ENCODE data around the gene METTL5.
"Not testable (repeated sequence)": the region's sequence is repeated elsewhere in the genome, so short reads cannot be mapped to it uniquely, and the experiment has no call there.

Gene METTL5

DNA sequence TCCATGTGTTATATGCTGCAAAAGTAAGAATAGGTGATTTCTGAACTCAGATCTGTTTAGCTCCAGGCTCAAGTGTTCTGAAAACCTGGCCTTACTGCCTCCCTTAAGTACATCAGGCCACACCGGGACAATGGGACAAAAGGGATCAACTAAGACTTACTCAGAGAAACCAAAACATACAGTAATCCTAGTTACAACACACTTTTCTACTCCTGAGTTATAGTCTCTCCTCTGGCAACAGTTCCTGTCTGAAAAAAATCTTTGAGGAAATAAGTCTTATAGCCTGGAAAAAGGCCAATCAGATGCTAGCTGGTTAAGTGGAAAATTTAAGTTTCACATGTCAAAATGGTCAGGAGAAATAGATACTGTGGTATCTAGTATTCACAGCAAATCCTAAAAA, 5.6 kb downstream of the METTL5 start:
- H3K36me3 Mint-ChIP-seq (ENCODE audit: low read depth), result peaks cover 97% of the 10 kb centered on the region
- H3K4me1 Mint-ChIP-seq (ENCODE audit: low read depth), result peaks cover 63% of the 10 kb centered on the region
- H3K4me3 Mint-ChIP-seq, result no peak overlapping the region
- H3K27me3 Mint-ChIP-seq, result no peaks in the 10 kb centered on the region
- no peak for DNase-seq
- H3K9me3 Mint-ChIP-seq, result peaks cover 5% of the 10 kb centered on the region
- H3K27ac Mint-ChIP-seq, result peak overlapping the region; percentile 81

DNA sequence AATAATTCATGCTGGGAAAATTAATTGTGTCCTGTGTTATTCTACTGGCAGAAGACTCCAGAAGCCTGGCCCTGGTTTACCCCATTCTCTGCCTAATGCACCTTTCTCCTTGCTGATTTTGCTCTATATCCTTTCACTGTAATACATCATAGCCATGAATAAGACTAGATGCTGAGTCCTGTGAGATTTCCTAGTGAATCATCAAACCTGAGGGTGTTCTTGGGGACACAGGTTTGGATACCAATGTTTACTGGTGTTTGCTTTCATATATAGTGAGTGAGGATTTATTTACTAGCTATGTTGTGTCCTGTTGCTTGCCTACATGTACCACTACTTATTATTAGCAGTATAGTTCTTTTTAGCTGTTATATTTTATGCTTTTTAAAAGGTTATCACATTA, 6.5 kb downstream of the METTL5 start:
- Mint-ChIP-seq H3K4me3 (no peak overlapping the region), H3K9me3 (peaks cover 5% of the 10 kb centered on the region), H3K36me3 (ENCODE audit: low read depth) (peaks cover 98% of the 10 kb centered on the region), H3K4me1 (ENCODE audit: low read depth) (peaks cover 55% of the 10 kb centered on the region), H3K27me3 (no peaks in the 10 kb centered on the region), H3K27ac (no peak overlapping the region)
- DNase-seq, result no peak

DNA sequence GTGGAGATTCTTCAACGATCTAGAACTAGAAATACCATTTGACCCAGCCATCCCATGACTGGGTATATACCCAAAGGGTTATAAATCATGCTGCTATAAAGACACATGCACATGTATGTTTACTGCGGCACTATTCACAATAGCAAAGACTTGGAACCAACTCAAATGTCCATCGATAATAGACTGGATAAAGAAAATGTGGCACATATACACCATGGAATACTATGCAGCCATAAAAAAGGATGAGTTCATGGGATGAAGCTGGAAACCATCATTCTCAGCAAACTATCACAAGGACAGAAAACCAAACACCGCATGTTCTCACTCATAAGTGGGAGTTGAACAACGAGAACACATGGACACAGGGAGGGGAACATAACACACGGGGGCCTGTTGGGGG, 7.3 kb downstream of the METTL5 start:
- H3K27me3 Mint-ChIP-seq, H3K4me3 Mint-ChIP-seq, H3K9me3 Mint-ChIP-seq, DNase-seq: not testable (repeated sequence)
- H3K27ac Mint-ChIP-seq, result peak overlapping the region; percentile 29
- H3K36me3 Mint-ChIP-seq (ENCODE audit: low read depth), result peaks cover 98% of the 10 kb centered on the region
- peaks cover 46% of the 10 kb centered on the region for H3K4me1 Mint-ChIP-seq (ENCODE audit: low read depth)

DNA sequence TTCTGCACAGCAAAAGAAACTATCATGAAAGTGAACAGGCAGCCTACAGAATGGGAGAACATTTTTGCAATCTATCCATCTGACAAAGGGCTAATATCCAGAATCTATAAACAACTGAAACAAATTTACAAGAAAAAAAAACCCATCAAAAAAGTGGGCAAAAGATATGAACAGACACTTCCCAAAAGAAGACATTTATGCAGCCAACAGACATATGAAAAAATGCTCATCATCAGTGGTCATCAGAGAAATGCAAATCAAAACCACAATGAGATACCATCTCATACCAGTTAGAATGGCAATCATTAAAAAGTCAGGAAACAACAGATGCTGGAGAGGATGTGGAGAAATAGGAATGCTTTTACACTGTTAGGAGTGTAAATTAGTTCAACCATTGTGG, 7.7 kb downstream of the METTL5 start:
- H3K9me3 Mint-ChIP-seq, DNase-seq, H3K27me3 Mint-ChIP-seq, H3K4me3 Mint-ChIP-seq: not testable (repeated sequence)
- Mint-ChIP-seq H3K27ac (peak overlapping the region; percentile 17), H3K4me1 (ENCODE audit: low read depth) (peaks cover 43% of the 10 kb centered on the region), H3K36me3 (ENCODE audit: low read depth) (peaks cover 98% of the 10 kb centered on the region)

DNA sequence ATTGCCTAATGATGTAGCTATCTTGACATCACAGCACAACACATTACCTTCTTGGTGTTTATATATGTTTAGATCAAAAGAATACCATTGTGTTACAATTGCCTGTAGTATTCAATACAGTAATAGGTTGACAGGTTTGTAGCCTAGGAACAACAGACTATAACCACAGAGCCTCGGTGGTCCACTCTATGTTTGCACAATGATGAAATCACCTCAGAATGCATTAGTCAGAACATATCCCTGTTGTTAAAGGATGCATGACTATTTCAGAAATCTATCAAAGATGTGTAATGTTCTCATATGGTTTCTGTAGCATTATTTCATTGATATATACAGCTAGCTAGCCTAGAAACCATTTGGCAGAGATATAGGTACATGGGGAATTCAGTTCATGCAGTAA, 8.9 kb downstream of the METTL5 start:
- H3K9me3 Mint-ChIP-seq, result peaks cover 5% of the 10 kb centered on the region
- no peak overlapping the region for H3K4me3 Mint-ChIP-seq
- H3K27ac Mint-ChIP-seq, result peak overlapping the region; percentile 68
- H3K27me3 Mint-ChIP-seq, result no peaks in the 10 kb centered on the region
- DNase-seq, result no peak
- peaks cover 97% of the 10 kb centered on the region for H3K36me3 Mint-ChIP-seq (ENCODE audit: low read depth)
- peaks cover 35% of the 10 kb centered on the region for H3K4me1 Mint-ChIP-seq (ENCODE audit: low read depth)

DNA sequence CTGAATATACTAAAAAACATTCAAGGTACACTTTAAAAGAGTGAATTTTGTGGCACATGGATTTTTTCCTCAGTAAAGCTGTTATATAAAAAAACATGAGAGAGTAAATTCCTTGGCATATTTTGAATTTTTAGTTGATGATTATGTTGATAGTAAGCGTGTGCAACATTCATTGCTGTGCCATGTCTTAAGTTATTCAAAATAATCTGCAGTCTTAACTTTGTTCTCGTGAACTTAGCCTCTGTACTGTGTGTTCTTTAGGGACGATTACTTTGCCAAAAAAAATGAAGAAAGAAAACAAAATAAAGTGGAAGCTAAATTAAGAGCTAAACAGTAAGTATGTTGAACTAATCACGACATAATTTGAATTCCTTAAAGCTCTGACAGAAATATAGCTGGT, 16.5 kb downstream of the METTL5 start:
- no peaks in the 10 kb centered on the region for H3K27me3 Mint-ChIP-seq
- no peak overlapping the region for H3K4me3 Mint-ChIP-seq
- H3K9me3 Mint-ChIP-seq, result no peaks in the 10 kb centered on the region
- H3K36me3 Mint-ChIP-seq (ENCODE audit: low read depth), result peaks cover 88% of the 10 kb centered on the region
- H3K4me1 Mint-ChIP-seq (ENCODE audit: low read depth), result peaks cover 4% of the 10 kb centered on the region
- H3K27ac Mint-ChIP-seq, result peak overlapping the region; percentile 52
- DNase-seq, result no peak

DNA sequence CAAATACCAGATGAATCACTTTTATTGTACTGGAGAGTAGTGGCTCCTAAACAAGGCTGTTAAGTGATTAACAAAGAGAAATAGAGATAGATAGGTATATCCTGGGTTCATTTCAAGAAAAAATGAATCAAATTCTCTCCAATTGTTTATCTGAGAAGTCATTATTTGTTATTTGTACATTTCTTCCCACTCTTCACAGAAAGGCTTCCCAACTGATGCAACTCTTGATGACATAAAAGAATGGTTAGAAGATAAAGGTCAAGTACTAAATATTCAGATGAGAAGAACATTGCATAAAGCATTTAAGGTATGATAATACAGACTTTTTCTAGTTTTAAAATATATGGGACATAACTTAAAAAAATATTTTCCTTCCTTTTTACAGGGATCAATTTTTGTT, 18.1 kb downstream of the METTL5 start:
- Mint-ChIP-seq H3K36me3 (ENCODE audit: low read depth) (peaks cover 87% of the 10 kb centered on the region), H3K9me3 (no peaks in the 10 kb centered on the region), H3K4me1 (ENCODE audit: low read depth) (peaks cover 16% of the 10 kb centered on the region), H3K27me3 (no peaks in the 10 kb centered on the region), H3K4me3 (no peak overlapping the region), H3K27ac (peak overlapping the region; percentile 75)
- DNase-seq, result no peak

DNA sequence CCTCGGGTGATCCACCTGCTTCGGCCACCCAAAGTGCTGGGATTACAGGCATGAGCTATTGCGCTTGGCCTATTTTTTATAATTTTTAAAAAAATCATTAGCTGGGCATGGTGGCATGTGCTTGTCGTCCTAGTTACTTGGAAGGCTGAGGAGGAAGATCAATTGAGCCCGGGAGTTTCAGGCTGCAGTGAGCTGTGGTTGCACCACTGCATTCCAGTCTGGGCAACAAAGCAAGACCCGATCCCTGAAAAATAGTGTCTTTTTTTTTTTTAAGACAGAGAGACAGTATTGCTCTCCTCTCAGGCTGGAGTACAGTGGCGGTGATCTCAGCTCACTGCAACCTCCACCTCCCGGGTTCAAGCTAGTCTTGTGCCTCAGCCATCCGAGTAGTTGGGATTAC, 21.2 kb downstream of the METTL5 start:
- Mint-ChIP-seq H3K27me3 (no peaks in the 10 kb centered on the region), H3K4me3 (no peak overlapping the region), H3K9me3 (no peaks in the 10 kb centered on the region), H3K4me1 (ENCODE audit: low read depth) (peaks cover 27% of the 10 kb centered on the region), H3K27ac (peak overlapping the region; percentile 47), H3K36me3 (ENCODE audit: low read depth) (peaks cover 75% of the 10 kb centered on the region)
- DNase-seq, result no peak

DNA sequence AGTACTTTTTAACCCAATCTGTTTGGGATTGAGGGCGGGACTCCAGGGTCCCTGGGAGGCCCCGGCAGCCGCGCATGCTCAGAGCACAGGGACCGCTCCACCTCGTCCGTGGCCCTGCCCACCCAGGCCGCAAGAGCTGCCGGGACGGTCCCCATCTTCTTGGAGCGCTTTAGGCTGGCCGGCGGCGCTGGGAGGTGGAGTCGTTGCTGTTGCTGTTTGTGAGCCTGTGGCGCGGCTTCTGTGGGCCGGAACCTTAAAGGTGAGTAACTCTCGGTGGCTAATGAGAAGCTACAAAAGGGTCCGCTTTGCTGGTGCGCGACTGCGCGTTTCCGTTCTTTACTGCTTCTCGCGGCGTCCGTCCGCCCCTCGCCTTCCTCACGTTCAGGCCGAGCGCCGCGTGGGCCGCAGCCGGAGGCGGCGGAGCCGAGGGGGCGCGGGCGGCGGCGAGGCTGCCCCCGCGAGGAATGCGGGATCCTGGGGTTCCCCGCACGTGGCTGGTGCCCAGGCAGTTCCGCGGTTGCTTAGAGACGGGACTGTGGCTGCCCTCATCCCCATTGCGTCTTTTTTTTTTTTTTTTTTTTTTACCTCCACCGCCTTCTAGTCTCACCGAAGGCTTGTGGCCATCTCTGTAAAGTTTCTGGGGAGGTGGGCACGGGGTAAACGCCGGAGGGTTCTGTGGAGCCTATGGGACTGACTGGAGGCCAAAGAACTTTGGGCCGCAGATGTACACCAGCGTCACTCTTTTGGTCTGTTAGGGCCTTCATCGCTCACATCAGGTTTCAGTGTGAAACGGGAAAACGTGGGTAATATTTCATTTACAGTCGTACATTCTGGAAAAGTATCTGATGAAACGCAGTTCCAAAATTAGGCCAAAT, 25.8 kb downstream of the METTL5 start, which contains the start of gene SSB:
TSS of gene SSB (plus strand) at position 154 of the 875 bp plus-strand sequence. CDS start 2,090 bp downstream, outside the sequence.
- Mint-ChIP-seq H3K27ac (peak within 1 kb of the TSS; percentile 92), H3K27me3 (no peaks in the 10 kb centered on the region), H3K4me3 (peak within 1 kb of the TSS; percentile 83), H3K4me1 (ENCODE audit: low read depth) (peaks cover 32% of the 10 kb centered on the region), H3K9me3 (no peaks in the 10 kb centered on the region), H3K36me3 (ENCODE audit: low read depth) (peaks cover 36% of the 10 kb centered on the region)
- DNase-seq, result peak; percentile 95

DNA sequence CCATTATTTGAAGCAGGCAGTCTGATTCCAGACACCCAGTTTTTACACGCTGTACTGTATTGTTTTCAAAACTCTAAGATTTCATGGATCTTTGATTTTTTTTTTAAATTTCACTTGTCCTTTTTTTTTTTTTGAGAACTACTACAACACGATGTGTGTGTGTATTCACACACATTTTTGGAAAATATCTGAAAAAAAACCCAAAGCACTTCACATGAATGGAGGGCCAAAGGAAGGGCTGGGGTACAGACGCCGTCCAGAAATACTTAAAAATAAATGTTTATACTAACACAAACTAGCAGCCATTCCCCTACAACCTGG, 26.3 kb downstream of the METTL5 start:
- H3K27ac Mint-ChIP-seq, result peak overlapping the region; percentile 86
- no peaks in the 10 kb centered on the region for H3K27me3 Mint-ChIP-seq
- H3K36me3 Mint-ChIP-seq (ENCODE audit: low read depth), result peaks cover 30% of the 10 kb centered on the region
- DNase-seq, result no peak
- H3K4me3 Mint-ChIP-seq, result peak overlapping the region; percentile 83
- H3K4me1 Mint-ChIP-seq (ENCODE audit: low read depth), result peaks cover 32% of the 10 kb centered on the region
- H3K9me3 Mint-ChIP-seq, result no peaks in the 10 kb centered on the region

DNA sequence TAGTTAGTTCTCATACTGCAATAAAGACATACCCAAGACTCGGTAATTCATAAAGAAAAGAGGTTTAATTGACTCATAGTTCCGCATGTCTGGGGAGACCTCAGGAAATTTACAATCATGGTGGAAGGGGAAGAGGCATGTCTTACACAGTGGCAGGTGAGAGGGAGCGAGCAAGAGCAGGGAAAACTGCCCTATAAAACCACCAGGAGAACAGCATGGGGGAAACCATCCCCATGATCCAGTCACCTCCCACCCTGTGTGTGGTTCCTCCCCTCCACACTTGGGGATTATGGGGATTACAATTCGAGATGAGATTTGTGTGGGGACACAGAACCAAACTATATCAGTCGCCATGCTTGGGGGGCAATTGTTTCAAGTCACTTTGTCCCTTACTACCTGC, 27.1 kb downstream of the METTL5 start:
- Mint-ChIP-seq H3K27ac (no peak overlapping the region), H3K4me1 (ENCODE audit: low read depth) (peaks cover 29% of the 10 kb centered on the region), H3K4me3 (no peak overlapping the region), H3K27me3 (no peaks in the 10 kb centered on the region), H3K9me3 (no peaks in the 10 kb centered on the region), H3K36me3 (ENCODE audit: low read depth) (peaks cover 25% of the 10 kb centered on the region)
- DNase-seq, result no peak

DNA sequence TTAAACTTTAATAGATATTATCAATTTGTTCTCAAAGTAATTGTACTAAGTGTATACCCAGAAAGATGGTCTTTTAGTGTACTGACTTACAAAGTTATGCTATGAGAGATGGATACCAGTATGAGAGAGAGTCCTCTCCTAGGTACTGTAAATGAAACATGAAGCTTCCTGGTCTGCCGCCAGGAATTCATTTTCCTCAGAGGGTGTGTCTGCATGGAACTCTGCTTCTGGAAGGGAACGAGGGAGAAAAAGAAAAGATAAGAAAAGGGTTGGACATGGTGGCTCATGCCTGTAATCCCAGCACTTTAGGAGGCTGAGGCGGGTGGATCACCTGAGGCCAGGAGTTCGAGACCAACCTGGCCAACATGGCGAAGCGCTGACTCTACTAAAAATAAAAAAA, 28.3 kb downstream of the METTL5 start:
- Mint-ChIP-seq H3K27me3 (no peaks in the 10 kb centered on the region), H3K4me1 (ENCODE audit: low read depth) (peaks cover 19% of the 10 kb centered on the region), H3K9me3 (no peaks in the 10 kb centered on the region), H3K4me3 (no peak overlapping the region), H3K27ac (no peak overlapping the region), H3K36me3 (ENCODE audit: low read depth) (peaks cover 15% of the 10 kb centered on the region)
- DNase-seq, result no peak

DNA sequence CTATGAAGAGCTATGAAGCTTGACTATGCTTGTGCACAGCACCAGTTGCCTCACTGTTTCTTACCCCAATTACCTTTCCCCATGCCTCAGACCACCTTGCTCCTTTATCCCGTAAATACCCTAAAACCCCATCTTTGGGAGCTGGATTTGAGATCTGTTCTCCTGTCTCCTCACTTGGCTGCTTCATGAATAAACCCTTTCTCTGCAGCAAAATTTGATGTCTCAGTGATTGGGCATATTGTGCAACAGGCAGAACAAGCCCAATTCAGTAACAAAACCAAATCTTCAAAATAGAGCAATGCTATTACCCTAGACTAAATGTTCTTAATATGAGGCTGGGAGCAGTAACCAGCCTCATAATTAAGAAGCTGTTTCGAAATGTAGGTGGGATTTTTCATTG, 29.5 kb downstream of the METTL5 start:
- H3K27ac Mint-ChIP-seq, result no peak overlapping the region
- no peaks in the 10 kb centered on the region for H3K27me3 Mint-ChIP-seq
- H3K4me1 Mint-ChIP-seq (ENCODE audit: low read depth), result peaks cover 12% of the 10 kb centered on the region
- peaks cover 7% of the 10 kb centered on the region for H3K36me3 Mint-ChIP-seq (ENCODE audit: low read depth)
- H3K4me3 Mint-ChIP-seq, result no peak overlapping the region
- H3K9me3 Mint-ChIP-seq, result no peaks in the 10 kb centered on the region
- no peak for DNase-seq

DNA sequence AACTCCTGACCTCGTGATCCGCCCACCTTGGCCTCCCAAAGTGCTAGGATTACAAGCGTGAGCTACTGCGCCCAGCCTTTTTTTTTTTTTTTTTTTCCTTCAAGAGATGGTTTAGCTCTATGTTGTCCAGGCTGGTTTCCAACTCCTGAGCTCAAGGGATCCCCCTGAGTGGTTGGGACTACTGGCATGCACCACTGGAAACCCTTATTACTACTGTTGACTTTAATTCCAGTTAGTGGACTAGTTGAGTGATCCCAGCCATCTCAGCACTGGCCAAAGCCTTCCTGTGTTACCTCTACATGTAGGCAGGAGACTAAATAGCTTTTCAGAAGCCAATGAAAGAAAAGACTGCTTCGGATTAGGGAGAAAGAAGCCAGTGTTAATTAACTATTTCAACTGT, 34.1 kb downstream of the METTL5 start:
- Mint-ChIP-seq H3K4me1 (ENCODE audit: low read depth) (peaks cover 6% of the 10 kb centered on the region), H3K9me3 (no peaks in the 10 kb centered on the region), H3K4me3 (no peak overlapping the region), H3K27ac (no peak overlapping the region), H3K36me3 (ENCODE audit: low read depth) (no peaks in the 10 kb centered on the region), H3K27me3 (peaks cover 21% of the 10 kb centered on the region)
- no peak for DNase-seq

DNA sequence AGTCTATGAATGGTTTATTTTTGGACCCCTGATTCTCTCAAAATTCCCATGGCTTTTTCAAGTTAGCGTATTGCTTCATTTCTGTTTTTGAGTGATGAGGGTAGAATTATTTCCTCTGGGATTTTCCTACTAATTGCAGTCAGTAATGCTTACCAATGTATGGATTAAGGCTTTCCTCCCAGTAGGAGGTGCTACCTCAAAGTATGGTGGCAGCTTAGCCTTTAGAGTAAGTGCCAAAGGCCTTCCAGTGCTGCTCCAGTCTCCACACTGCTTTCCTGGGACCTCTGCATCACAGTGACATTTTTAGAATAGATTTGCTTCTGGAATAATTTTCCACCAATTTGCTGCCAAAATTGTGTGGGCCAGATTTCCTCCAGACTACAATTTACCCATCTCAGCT, 42.2 kb downstream of the METTL5 start:
- H3K36me3 Mint-ChIP-seq (ENCODE audit: low read depth), result no peaks in the 10 kb centered on the region
- no peak overlapping the region for H3K27ac Mint-ChIP-seq
- H3K4me1 Mint-ChIP-seq (ENCODE audit: low read depth), result no peaks in the 10 kb centered on the region
- H3K27me3 Mint-ChIP-seq, result peaks cover 15% of the 10 kb centered on the region
- H3K9me3 Mint-ChIP-seq, result no peaks in the 10 kb centered on the region
- DNase-seq, result no peak
- H3K4me3 Mint-ChIP-seq, result no peak overlapping the region

Data from activated T-cell treated with anti-CD3 and anti-CD28 coated beads, Interleukin-2, amount 50 U/mL, for 24 hours (primary cell).